Measurements from ENCODE around the gene IL17RE. TPM values are rescaled to one million over a fixed set of nuclear protein-coding genes. Genes with fewer than 3 reads are reported as not detected.
A peak's percentile ranks its signal among the peaks of the same experiment; 100 is the strongest.
"Not testable (repeated sequence)": the region's sequence is repeated elsewhere in the genome, so short reads cannot be mapped to it uniquely, and the experiment has no call there.

Gene IL17RE
- total RNA-seq, 1 donor from 2014 or later = 22.6 TPM

DNA sequence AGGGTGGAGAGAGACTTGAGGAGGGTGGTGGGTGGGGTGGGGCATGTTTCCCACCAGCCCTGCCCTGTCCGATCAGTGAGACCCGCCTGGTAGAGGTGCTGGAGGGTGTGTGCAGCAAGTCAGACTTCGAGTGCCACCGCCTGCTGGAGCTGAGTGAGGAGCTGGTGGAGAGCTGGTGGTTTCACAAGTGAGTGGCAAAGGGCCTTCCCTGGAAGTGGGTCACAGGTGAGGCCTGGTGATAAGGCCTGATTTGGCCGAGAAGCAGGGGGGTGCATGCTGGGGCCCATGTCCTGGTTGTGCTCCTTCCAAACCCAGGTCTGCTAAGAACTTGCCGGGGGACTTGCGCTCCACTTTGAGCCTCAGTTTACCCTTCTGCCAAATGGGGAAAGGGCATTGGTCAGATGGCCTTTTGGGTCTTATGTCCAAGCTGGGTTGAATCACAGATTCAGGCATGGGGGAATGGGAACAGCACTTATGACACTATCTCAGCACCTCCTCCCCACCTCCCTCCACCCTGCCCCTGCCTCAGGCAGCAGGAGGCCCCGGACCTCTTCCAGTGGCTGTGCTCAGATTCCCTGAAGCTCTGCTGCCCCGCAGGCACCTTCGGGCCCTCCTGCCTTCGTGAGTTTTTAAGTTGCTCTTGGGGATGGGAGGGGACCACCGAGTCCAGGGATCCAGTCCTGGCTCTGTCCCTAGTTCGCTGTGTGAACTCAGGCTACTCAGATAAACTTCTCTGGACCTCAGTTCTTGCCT, 35.0 kb downstream of the IL17RE start:
- DNase-seq (no peak), ATAC-seq (no peak)
- Histone ChIP-seq H3K36me3 (peaks cover 42% of the 10 kb centered on the region), H3K4me1 (peaks cover 20% of the 10 kb centered on the region), H3K4me3 (no peak overlapping the region), H3K9me3 (no peaks in the 10 kb centered on the region), H3K27me3 (no peaks in the 10 kb centered on the region), H3K27ac (no peak overlapping the region)
- TF ChIP-seq CTCF (IDR thresholded peaks at IDR 0.05) = no peak
- intact Hi-C loops (cut with DNase I) = no loop called here

- H3K27ac ChIP-seq = no peak overlapping the region
- no peak for TF ChIP-seq CTCF (IDR thresholded peaks at IDR 0.05)
- ATAC-seq = no peak
- no peak overlapping the region for H3K4me3 ChIP-seq
- peaks cover 42% of the 10 kb centered on the region for H3K36me3 ChIP-seq
- no peaks in the 10 kb centered on the region for H3K9me3 ChIP-seq
- peaks cover 20% of the 10 kb centered on the region for H3K4me1 ChIP-seq
- no peak for DNase-seq
- H3K27me3 ChIP-seq = no peaks in the 10 kb centered on the region
- intact Hi-C loops (cut with DNase I) = no loop called here
These were observed 36.3 kb downstream of the IL17RE start for GRCh38 chr3:9938966-9939365.

DNA sequence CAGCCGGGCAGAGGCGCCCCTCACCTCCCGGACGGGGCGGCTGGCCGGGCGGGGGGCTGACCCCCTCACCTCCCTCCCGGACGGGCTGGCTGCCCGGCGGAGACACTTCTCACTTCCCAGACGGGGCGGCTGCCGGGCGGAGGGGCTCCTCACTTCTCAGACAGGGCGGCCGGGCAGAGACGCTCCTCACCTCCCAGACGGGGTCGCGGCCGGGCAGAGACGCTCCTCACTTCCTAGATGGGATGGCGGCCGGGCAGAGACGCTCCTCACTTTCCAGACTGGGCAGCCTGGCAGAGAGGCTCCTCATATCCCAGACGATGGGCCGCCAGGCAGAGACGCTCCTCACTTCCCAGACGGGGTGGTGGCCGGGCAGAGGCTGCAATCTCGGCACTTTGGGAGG, 37.3 kb downstream of the IL17RE start:
- intact Hi-C loops (cut with DNase I); ATAC-seq; H3K27ac ChIP-seq; H3K27me3 ChIP-seq; H3K9me3 ChIP-seq; H3K4me3 ChIP-seq: not testable (repeated sequence)
- Histone ChIP-seq H3K36me3 (peaks cover 42% of the 10 kb centered on the region), H3K4me1 (peaks cover 12% of the 10 kb centered on the region)
- DNase-seq = peak; percentile 22

GRCh38 chr3:9940746-9941145, 38.1 kb downstream of the IL17RE start:
- ATAC-seq (no peak), DNase-seq (peak; percentile 63)
- H3K4me1 ChIP-seq = peaks cover 5% of the 10 kb centered on the region
- intact Hi-C loops (cut with DNase I) = no loop called here
- no peaks in the 10 kb centered on the region for H3K27me3 ChIP-seq
- no peak for TF ChIP-seq CTCF (IDR thresholded peaks at IDR 0.05)
- peaks cover 41% of the 10 kb centered on the region for H3K36me3 ChIP-seq
- H3K9me3 ChIP-seq = no peaks in the 10 kb centered on the region
- H3K27ac ChIP-seq = no peak overlapping the region
- no peak overlapping the region for H3K4me3 ChIP-seq

GRCh38 chr3:9942164-9942563, 39.5 kb downstream of the IL17RE start:
- no peaks in the 10 kb centered on the region for H3K27me3 ChIP-seq
- no peak overlapping the region for H3K4me3 ChIP-seq
- TF ChIP-seq CTCF (IDR thresholded peaks at IDR 0.05) = no peak
- DNase-seq (peak; percentile 7), ATAC-seq (no peak)
- peaks cover 28% of the 10 kb centered on the region for H3K36me3 ChIP-seq
- intact Hi-C loops (cut with DNase I) = no loop called here
- no peak overlapping the region for H3K27ac ChIP-seq
- no peaks in the 10 kb centered on the region for H3K9me3 ChIP-seq
- peaks cover 5% of the 10 kb centered on the region for H3K4me1 ChIP-seq

DNA sequence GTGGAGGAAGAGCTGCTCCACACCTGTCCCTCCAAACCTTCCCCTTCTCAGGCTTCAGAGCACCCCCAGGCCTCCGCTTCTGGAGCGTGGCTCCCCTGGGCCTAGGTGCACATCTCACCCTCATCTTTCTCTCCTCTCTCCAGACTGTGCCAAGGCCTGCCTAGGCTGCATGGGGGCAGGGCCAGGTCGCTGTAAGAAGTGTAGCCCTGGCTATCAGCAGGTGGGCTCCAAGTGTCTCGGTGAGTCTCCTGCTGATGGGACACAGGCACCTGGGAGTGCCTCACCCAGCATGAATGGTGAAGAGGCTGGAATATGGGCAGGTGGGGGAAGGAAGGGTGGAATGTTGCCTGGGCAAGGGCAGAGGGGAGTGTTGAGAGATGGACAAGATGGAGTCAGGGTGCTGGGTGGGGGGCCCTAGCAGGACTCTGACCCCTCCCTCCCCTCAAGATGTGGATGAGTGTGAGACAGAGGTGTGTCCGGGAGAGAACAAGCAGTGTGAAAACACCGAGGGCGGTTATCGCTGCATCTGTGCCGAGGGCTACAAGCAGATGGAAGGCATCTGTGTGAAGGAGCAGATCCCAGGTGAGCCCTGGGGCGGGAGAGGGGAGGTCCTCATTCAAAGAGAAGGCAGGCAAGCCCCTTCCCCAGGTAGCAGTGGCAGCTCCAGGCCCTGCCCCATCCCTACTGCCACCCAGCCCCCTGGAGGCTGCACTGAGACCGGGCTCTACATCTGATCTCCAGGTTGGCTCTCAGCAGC, 40.5 kb downstream of the IL17RE start:
- TF ChIP-seq CTCF (IDR thresholded peaks at IDR 0.05) = no peak
- Histone ChIP-seq H3K4me1 (peaks cover 5% of the 10 kb centered on the region), H3K9me3 (no peaks in the 10 kb centered on the region), H3K36me3 (peaks cover 18% of the 10 kb centered on the region), H3K4me3 (no peak overlapping the region), H3K27ac (no peak overlapping the region), H3K27me3 (no peaks in the 10 kb centered on the region)
- ATAC-seq = no peak
- DNase-seq = peak; percentile 51
- intact Hi-C loops (cut with DNase I) = no loop called here
